Colonic mucosa (tissue), 4 donors: Measurements from ENCODE around the gene YY1. TPM values are rescaled to one million over a fixed set of nuclear protein-coding genes. Genes with fewer than 3 reads are reported as not detected.

Experiments
- DNase-seq: peaks from one replicate; pipeline ENCODE4 v3.0.0-alpha.2; 2020
- H3K27ac ChIP-seq: fragments of 200-600 bp; one replicate; pipeline ENCODE4 v1.8.0; 2021
- H3K27me3 ChIP-seq: fragments of 200-600 bp; one replicate; pipeline ENCODE4 v1.8.0; 2021
- H3K36me3 ChIP-seq: fragments of 200-600 bp; one replicate; pipeline ENCODE4 v1.8.0; 2021
- H3K4me1 ChIP-seq: fragments of 200-600 bp; one replicate; pipeline ENCODE4 v1.8.0; 2021; ENCODE audit warnings: mild to moderate bottlenecking
- H3K4me3 ChIP-seq: fragments of 200-600 bp; one replicate; pipeline ENCODE4 v1.8.0; 2021
- H3K9ac ChIP-seq, 2 donors: one replicate each; pipeline ENCODE4 v1.7.0; 2013; ENCODE audit warnings: control low read depth in 2 of 2, low read depth in 2 of 2, low read length in 2 of 2
- H3K9me3 ChIP-seq: fragments of 200-600 bp; one replicate; pipeline ENCODE4 v1.8.0; 2021
- intact Hi-C: fragments of 100-400 bp; cut with DNase I; formaldehyde crosslinking; loops from one replicate; pipeline ENCODE4 v1.14.1; 2022
- total RNA-seq, 2 donors: library from RNA; stranded (reverse); fragmentation: NEBNext Ultra II Directional in 1 of 2; extraction: Animal tissue kit (Norgen Biotek cat#: 25700) in 1 of 2; gene quantifications; one replicate each; pipeline ENCODE4 v1.2.1, GENCODE V29; 2021
- TF ChIP-seq, protein P1 (sequence below): fragments of 200-600 bp; IDR thresholded peaks from one replicate; pipeline ENCODE4 v1.8.0; 2022; ENCODE audit warnings: antibody characterized with exemption, mild to moderate bottlenecking
- donor health status: healthy.
- donor health status: DM: no; HTN: no; CAD: no.
- donor health status: DM: no; HTN: no; CAD: no.

Gene YY1
- total RNA-seq, 2 donors from 2014 or later = 73.2 to 90.4 TPM

DNA sequence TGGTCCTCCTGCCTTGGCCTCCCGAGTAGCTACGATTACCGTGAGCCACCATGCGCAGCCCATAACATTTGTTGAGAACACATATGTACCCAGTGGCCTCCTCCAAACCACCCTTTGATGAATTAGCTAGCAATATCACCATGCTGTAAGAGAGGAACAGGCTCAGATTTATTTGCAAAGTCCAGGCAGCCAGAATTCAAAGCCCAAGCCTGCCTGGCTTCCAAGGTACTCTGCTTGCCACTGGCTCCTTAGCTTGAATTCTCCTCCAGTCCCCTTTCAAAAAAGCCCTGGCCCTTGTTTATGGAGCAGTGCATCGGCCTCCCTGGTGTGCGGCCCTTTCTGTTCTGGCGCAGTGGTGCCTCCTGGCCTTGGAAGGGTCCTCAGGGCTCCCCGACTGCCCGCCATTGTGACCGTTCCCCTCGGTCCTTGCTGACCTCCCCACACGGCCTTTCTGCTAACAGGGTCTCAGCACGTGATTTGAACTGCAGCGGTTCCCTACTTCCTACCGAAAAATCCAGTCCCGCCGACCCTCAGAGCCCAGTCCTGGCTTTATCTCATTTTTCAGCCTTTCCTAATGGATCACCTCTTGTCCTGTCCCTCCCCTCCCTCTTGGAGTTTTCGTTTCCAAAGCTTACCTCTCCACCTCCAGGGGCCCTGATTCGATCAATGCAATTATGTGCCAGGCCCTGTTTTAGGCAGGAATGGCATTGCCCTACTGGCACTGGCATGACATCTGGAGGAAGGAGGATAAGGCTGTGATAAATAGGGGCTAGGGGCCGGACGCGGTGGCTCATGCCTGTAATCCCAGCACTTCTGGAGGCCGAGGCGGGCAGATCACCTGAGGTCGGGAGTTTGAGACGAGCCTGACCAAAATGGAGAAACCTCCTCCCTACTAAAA is 45.3 kb downstream of the YY1 start:
- peak overlapping the region in 1 of 2 donors; percentile 58 for H3K9ac ChIP-seq
- no peaks in the 10 kb centered on the region for H3K36me3 ChIP-seq
- no peak overlapping the region for H3K27ac ChIP-seq
- peaks cover 3% of the 10 kb centered on the region for H3K4me1 ChIP-seq
- TF ChIP-seq, protein P1, sequence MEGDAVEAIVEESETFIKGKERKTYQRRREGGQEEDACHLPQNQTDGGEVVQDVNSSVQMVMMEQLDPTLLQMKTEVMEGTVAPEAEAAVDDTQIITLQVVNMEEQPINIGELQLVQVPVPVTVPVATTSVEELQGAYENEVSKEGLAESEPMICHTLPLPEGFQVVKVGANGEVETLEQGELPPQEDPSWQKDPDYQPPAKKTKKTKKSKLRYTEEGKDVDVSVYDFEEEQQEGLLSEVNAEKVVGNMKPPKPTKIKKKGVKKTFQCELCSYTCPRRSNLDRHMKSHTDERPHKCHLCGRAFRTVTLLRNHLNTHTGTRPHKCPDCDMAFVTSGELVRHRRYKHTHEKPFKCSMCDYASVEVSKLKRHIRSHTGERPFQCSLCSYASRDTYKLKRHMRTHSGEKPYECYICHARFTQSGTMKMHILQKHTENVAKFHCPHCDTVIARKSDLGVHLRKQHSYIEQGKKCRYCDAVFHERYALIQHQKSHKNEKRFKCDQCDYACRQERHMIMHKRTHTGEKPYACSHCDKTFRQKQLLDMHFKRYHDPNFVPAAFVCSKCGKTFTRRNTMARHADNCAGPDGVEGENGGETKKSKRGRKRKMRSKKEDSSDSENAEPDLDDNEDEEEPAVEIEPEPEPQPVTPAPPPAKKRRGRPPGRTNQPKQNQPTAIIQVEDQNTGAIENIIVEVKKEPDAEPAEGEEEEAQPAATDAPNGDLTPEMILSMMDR = no peak
- H3K27me3 ChIP-seq = no peaks in the 10 kb centered on the region
- DNase-seq = no peak
- intact Hi-C loops = no loop called here
- peak overlapping the region; percentile 81 for H3K4me3 ChIP-seq
- no peaks in the 10 kb centered on the region for H3K9me3 ChIP-seq

DNA sequence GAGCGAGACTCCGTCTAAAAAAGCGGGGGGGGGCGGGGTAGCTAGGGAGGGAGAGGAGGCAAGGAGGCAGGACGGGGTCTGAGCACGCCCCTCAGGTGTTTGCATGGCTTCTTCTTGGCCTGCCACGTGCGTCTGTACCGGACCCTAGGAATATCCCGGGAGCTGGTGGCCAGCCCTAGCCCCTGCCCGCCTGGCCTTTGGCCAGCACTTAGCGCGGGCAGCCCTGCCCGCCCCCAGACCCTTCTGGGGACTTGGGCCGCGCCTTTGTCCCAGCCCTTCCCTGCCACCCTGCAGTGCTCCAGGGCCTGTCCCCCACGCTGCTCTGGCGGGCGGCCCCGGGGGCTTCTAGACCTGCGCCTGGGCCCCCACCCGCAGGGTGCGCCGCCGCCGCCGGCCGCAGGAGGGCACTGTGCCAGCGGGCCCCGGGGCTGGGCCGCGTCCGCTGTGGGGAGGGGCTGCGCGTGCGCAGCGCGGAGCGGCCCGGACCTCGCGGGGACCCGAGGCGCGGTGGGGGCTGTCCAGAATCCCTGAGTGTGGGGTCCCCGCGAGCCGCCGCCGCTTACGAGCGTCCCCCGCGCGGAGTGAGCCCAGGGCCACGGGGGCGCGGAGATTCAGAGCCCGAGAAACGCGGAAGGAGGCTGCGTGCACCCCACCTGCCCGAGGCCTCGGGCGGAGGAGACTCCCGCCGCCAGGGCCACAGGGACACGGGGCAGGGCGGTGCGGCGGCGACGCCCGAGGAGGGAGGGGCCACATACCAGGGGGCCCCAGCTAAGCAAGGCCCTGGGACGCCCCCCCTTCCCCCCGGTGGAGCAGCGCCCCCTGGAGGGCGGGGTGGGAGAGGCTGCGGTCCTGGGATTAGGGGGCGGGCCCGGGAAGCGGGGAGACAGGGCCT is 46.3 kb downstream of the YY1 start:
- H3K4me3 ChIP-seq = peak overlapping the region; percentile 81
- peak overlapping the region; percentile 85 for H3K27ac ChIP-seq
- TF ChIP-seq, protein P1 = peak; percentile 92
- H3K36me3 ChIP-seq = no peaks in the 10 kb centered on the region
- no peaks in the 10 kb centered on the region for H3K27me3 ChIP-seq
- no peaks in the 10 kb centered on the region for H3K9me3 ChIP-seq
- peak overlapping the region; percentile 63 to 98 for H3K9ac ChIP-seq
- intact Hi-C loops = no loop called here
- peaks cover 3% of the 10 kb centered on the region for H3K4me1 ChIP-seq
- peak; percentile 71 for DNase-seq

DNA sequence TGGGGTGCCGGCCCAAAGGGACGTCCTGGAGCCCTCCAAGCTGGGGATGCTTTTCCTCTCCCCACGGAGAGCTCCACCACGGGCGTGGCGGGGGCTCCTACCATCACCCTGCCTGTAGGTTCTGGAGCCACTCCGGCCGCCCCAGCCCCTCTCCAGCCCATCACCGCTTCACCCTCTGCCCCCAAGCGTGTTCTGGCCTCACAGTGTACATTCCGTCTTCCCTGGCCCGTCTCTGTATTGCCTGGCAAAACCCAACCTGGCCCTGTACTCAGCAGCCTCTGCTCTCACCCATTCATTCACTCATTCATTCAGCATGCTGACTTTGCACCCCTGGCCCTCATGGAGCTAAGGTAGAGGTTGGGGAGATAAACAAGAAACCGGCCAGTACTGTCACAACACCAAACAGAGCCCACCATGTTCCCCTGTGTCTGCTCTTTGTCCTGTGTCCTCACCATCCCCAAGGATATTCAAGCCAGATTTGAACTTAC is 47.0 kb downstream of the YY1 start:
- TF ChIP-seq, protein P1 = no peak
- Histone ChIP-seq H3K4me1 (peaks cover 3% of the 10 kb centered on the region), H3K9ac (peak overlapping the region; percentile 63 to 98), H3K9me3 (no peaks in the 10 kb centered on the region), H3K27ac (peak overlapping the region; percentile 85), H3K36me3 (no peaks in the 10 kb centered on the region), H3K27me3 (no peaks in the 10 kb centered on the region), H3K4me3 (peak overlapping the region; percentile 81)
- DNase-seq = no peak
- intact Hi-C loops = no loop called here

DNA sequence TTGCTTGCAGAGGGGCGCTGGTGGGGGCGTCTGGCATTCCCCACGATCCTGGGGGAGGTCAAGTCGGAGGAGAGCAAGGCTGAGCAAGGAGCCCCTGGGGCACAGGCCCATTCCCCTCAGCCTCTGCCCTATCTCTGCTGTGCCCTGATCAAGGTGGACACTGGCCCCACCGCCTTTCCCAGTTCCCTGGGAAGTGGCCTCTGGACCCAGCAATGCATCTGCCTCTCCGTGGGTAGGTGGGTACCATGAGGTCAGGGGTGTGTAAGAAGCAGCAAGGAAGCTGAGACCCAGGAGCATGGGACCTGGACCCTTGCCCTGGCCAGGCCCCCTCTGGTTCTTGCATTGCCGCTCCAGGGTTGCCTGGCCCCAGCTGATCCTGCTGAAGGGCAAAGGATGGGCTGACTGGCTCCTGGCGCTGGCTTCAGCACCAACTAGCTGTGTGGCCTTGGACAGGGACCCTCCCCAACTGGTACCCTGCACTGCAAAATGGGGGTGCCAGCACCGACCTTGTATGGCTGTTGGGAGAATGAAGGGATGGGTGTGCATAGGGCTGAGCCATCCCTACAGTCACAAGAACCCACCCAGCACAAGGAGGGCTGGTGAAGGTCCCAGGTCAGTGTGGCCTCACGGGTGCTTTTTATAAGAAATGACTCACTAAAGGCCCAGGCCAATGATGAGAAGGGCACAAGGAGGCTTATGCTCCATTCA is 47.7 kb downstream of the YY1 start:
- DNase-seq = no peak
- TF ChIP-seq, protein P1 = no peak
- intact Hi-C loops = no loop called here
- Histone ChIP-seq H3K27ac (no peak overlapping the region), H3K9ac (no peak overlapping the region), H3K36me3 (no peaks in the 10 kb centered on the region), H3K27me3 (no peaks in the 10 kb centered on the region), H3K9me3 (no peaks in the 10 kb centered on the region), H3K4me3 (no peak overlapping the region), H3K4me1 (peaks cover 3% of the 10 kb centered on the region)
